Hepatocyte (in vitro differentiated cells): ENCODE results near the gene PCDH9. TPM values are rescaled to one million over a fixed set of nuclear protein-coding genes. Genes with fewer than 3 reads are reported as not detected.

Source experiments
- DNase-seq: peaks from one replicate; pipeline ENCODE4 v3.0.0-alpha.2; 2016; ENCODE audit warnings: low spot score
- H2AFZ ChIP-seq: fragments of 200-600 bp; sonication (generic); 2 replicates; pipeline ENCODE4 v1.6.0; 2016; ENCODE audit warnings: antibody characterized with exemption, mild to moderate bottlenecking
- H3K27ac ChIP-seq: fragments of 200-600 bp; sonication (generic); 2 replicates; pipeline ENCODE4 v1.5.1; 2016; ENCODE audit warnings: mild to moderate bottlenecking
- H3K27me3 ChIP-seq: fragments of 200-600 bp; sonication (generic); 2 replicates; pipeline ENCODE4 v1.6.1; 2016
- H3K36me3 ChIP-seq: fragments of 200-600 bp; sonication (generic); replicated peaks from 2 replicates; pipeline ENCODE4 v1.5.1; 2016; ENCODE audit warnings: low read depth; ENCODE audit not compliant: insufficient read depth
- H3K4me1 ChIP-seq: fragments of 200-600 bp; sonication (generic); 2 replicates; pipeline ENCODE4 v1.5.1; 2016; ENCODE audit warnings: mild to moderate bottlenecking, moderate library complexity; ENCODE audit not compliant: insufficient read depth
- H3K4me2 ChIP-seq: fragments of 200-600 bp; sonication (generic); 2 replicates; pipeline ENCODE4 v1.6.0; 2016
- H3K4me3 ChIP-seq: fragments of 200-600 bp; sonication (generic); 2 replicates; pipeline ENCODE4 v1.5.1; 2016; ENCODE audit warnings: mild to moderate bottlenecking
- H3K79me2 ChIP-seq: fragments of 200-600 bp; sonication (generic); 2 replicates; pipeline ENCODE4 v1.6.0; 2017; ENCODE audit warnings: mild to moderate bottlenecking
- H3K9me2 ChIP-seq: fragments of 200-600 bp; sonication (generic); replicated peaks from 2 replicates; pipeline ENCODE4 v1.6.0; 2017; ENCODE audit warnings: mild to moderate bottlenecking; ENCODE audit not compliant: insufficient read depth
- H3K9me3 ChIP-seq: fragments of 200-600 bp; sonication (generic); 2 replicates; pipeline ENCODE4 v1.5.1; 2016; ENCODE audit warnings: low read depth, mild to moderate bottlenecking
- H4K20me1 ChIP-seq: fragments of 200-600 bp; sonication (generic); 2 replicates; pipeline ENCODE4 v1.6.0; 2016; ENCODE audit warnings: mild to moderate bottlenecking; ENCODE audit not compliant: insufficient read depth, poor library complexity, severe bottlenecking
- CTCF ChIP-seq: fragments of 200-600 bp; sonication (generic); IDR thresholded peaks from 2 replicates; pipeline ENCODE4 v1.5.1; 2016; ENCODE audit warnings: antibody characterized with exemption, mild to moderate bottlenecking; ENCODE audit not compliant: poor library complexity
- EZH2 ChIP-seq: fragments of 200-600 bp; sonication (generic); IDR thresholded peaks from 2 replicates; pipeline ENCODE4 v1.6.1; 2016; ENCODE audit warnings: antibody characterized with exemption, mild to moderate bottlenecking, borderline replicate concordance
- EZH2phosphoT487 ChIP-seq: fragments of 200-600 bp; sonication (generic); IDR thresholded peaks from one replicate; pipeline ENCODE4 v1.6.1; 2018; ENCODE audit warnings: antibody characterized with exemption, mild to moderate bottlenecking, low read depth, moderate library complexity; ENCODE audit not compliant: unreplicated experiment, severe bottlenecking
- WGBS: methylation state at CpG from one replicate; pipeline ENCODE4 v1.1.6; 2016; ENCODE audit warnings: low lambda C conversion rate; ENCODE audit errors: missing lambda C conversion rate; 5-methylcytosine and 5-hydroxymethylcytosine counted together
- polyA plus RNA-seq: library from polyadenylated mRNA; unstranded; fragments of >200 nt; fragmentation: Nextera tagmentation; extraction: Ambion mirVana; gene quantifications from 2 replicates; pipeline ENCODE4 v1.2.1, GENCODE V29; 2016
- total RNA-seq: library from RNA; depleted of rRNA; stranded (reverse); fragments of >200 nt; gene quantifications from 2 replicates; pipeline ENCODE4 v1.2.3, GENCODE V29; 2014

PCDH9 gene
- total and polyA plus RNA-seq, 2 experiments from 2014 or later: 6.9 to 15.0 TPM

- Histone ChIP-seq H3K4me2 (no peak overlapping the region), H3K27me3 (no peaks in the 10 kb centered on the region), H3K36me3 (no peaks in the 10 kb centered on the region), H3K9me3 (no peaks in the 10 kb centered on the region), H3K79me2 (no peaks in the 10 kb centered on the region), H3K27ac (no peak overlapping the region), H2AFZ (no peak overlapping the region), H3K4me1 (no peaks in the 10 kb centered on the region), H3K9me2 (no peaks in the 10 kb centered on the region), H3K4me3 (no peak overlapping the region), H4K20me1 (no peaks in the 10 kb centered on the region)
- 46% methylated on average over 3 of the region's 3 CpGs for WGBS
- DNase-seq: no peak
- no peak for TF ChIP-seq EZH2
- no peak for TF ChIP-seq CTCF
- TF ChIP-seq EZH2phosphoT487: no peak
These were observed 160.9 kb downstream of the PCDH9 start for GRCh38 chr13:67069117-67069767.

- Histone ChIP-seq H3K4me3 (no peak overlapping the region), H4K20me1 (no peaks in the 10 kb centered on the region), H3K9me2 (no peaks in the 10 kb centered on the region), H3K27ac (no peak overlapping the region), H3K9me3 (no peaks in the 10 kb centered on the region), H2AFZ (no peak overlapping the region), H3K27me3 (no peaks in the 10 kb centered on the region), H3K36me3 (no peaks in the 10 kb centered on the region), H3K4me1 (no peaks in the 10 kb centered on the region), H3K79me2 (no peaks in the 10 kb centered on the region), H3K4me2 (no peak overlapping the region)
- 75% methylated on average over 2 of the region's 2 CpGs for WGBS
- TF ChIP-seq EZH2: no peak
- TF ChIP-seq EZH2phosphoT487: no peak
- no peak for TF ChIP-seq CTCF
- DNase-seq: no peak
These were observed 165.2 kb downstream of the PCDH9 start for GRCh38 chr13:67064920-67065319.

GRCh38 chr13:67063036-67063435 lies 167.1 kb downstream of the PCDH9 start:
- Histone ChIP-seq H3K27me3 (no peaks in the 10 kb centered on the region), H2AFZ (no peak overlapping the region), H3K9me3 (no peaks in the 10 kb centered on the region), H3K4me3 (no peak overlapping the region), H3K4me1 (no peaks in the 10 kb centered on the region), H3K4me2 (no peak overlapping the region), H3K9me2 (no peaks in the 10 kb centered on the region), H3K27ac (no peak overlapping the region), H4K20me1 (no peaks in the 10 kb centered on the region), H3K79me2 (no peaks in the 10 kb centered on the region), H3K36me3 (no peaks in the 10 kb centered on the region)
- no peak for DNase-seq
- 85% methylated on average over 3 of the region's 3 CpGs for WGBS
- TF ChIP-seq CTCF (no peak), EZH2 (no peak), EZH2phosphoT487 (no peak)

GRCh38 chr13:67062160-67062559 lies 168.0 kb downstream of the PCDH9 start:
- TF ChIP-seq EZH2 (no peak), EZH2phosphoT487 (no peak), CTCF (no peak)
- Histone ChIP-seq H3K79me2 (no peaks in the 10 kb centered on the region), H3K9me2 (no peaks in the 10 kb centered on the region), H2AFZ (no peak overlapping the region), H3K9me3 (no peaks in the 10 kb centered on the region), H3K27me3 (no peaks in the 10 kb centered on the region), H3K4me2 (no peak overlapping the region), H3K4me3 (no peak overlapping the region), H3K36me3 (no peaks in the 10 kb centered on the region), H3K4me1 (no peaks in the 10 kb centered on the region), H4K20me1 (no peaks in the 10 kb centered on the region), H3K27ac (no peak overlapping the region)
- no peak for DNase-seq
